ENCODE results near the gene PSMD11.

GRCh38 chr17:32426894-32427293 lies 17.4 kb upstream of the PSMD11 start:
- TF ChIP-seq CTCF (IDR thresholded peaks at IDR 0.05) = no peak
- TF ChIP-seq POLR2A (IDR thresholded peaks at IDR 0.05) = no peak

All from right lobe of liver (tissue), 4 donors.